NCI-H187 treated with DMSO at 0.1 percent for 48 hours (cell line): Measurements from ENCODE around the gene MUL1.

Experiments
- DNase-seq: peaks from one replicate; lab custom pipeline; 2025; lab: John Stamatoyannopoulos, UW

MUL1 gene

DNA sequence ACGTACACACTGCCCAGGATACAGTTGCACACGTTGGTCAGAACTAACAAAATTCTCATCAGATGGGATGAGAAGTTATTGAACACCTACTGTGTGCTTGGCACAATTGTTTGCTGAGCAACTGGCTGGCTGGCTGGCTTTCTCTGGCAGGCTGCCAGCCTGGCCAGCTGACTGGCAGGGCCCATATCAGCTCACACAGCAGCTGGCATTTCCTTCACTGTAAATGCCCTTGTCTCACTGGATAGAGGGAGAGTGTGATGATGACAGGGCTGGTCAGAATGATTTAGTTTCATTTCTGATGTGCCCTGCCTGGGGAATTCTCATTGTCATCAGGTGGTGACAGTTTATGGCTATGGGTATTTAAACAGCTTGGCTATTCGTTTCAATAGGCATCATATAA is 37.8 kb downstream of the MUL1 start:
- no peak for DNase-seq

DNA sequence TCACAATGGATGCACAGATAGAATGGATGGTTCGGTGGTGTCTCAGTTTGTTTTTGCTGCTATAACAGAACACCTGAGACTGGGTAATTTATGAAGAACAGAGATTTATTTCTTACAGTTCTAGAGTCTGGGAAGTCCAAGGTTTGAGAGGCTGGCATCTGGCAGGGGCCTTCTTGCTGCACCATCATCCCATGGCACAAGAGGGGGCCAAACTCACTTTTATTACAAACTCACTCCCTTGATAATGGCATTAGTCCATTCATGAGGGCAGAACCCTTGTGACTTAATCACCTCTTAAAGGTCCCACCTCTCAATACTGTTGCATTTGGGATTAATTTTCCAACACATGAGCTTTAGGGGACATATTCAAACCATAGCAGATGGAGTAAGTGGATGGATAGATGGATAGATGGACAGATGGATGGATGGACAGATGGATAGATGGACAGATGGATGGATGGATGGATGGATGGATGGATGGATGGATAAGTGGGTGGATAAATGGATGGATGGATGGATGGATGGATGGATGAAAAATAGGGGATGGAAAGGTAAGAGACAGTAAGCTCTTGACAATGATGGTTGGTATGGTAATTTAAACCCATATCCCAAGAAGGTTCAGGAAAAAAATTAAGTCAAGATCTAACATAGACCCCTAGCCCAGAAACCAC is 38.4 kb downstream of the MUL1 start:
- no peak for DNase-seq

DNA sequence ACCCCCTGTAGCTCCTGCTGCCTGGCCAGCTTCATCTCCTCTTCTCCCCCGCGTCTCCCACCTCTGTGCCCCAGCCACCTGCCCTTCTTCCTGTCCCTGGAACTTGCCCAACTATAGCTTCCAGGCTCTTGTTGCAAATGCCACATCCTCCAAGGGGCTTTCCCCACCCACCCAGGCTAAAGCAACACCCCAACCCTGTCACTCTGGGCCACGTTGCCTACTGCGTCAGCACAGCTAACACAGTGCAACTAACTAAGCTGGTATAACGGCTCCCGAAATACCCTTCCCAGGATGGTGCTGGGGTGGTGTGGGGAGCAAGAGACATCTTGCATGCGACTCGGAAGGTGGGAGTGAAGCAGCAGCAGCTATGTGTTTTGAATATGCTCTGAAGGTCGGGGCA is 41.7 kb downstream of the MUL1 start:
- DNase-seq = no peak

DNA sequence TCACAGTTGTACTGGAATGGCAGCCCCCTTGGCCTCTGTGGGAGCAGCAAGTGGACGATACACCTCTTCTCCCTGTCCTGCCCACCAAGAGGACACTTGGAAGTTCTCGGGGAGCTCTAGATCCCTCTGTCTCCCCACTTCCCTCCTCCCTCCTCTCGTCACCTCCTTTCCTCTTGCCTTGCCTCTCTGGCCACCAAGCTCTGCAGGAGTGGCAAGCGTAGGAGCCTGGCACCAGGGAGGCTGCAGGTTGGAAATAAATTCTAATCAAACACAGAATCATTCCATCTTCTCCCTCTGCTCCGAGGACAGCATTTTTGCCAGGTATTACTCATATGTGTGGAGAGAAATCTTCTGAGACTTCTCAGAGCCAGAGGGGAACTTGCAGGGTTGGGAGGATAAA is 42.8 kb downstream of the MUL1 start:
- no peak for DNase-seq

DNA sequence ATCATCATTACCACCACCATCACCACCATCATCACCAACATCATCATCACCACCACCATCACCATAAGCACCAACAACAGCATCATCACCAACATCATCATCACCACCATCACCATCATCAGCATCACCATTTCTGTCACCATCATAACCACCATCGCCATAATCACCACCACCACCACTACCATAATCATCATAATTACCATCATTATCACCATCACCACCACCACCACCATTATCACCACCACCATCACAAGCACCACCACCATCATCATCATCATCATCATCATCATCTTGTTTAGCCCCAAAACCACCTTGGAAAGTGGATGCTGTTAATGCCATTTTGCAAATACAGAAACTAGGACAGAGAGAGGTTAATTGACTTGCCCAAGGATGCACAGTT is 44.4 kb downstream of the MUL1 start:
- DNase-seq = no peak

DNA sequence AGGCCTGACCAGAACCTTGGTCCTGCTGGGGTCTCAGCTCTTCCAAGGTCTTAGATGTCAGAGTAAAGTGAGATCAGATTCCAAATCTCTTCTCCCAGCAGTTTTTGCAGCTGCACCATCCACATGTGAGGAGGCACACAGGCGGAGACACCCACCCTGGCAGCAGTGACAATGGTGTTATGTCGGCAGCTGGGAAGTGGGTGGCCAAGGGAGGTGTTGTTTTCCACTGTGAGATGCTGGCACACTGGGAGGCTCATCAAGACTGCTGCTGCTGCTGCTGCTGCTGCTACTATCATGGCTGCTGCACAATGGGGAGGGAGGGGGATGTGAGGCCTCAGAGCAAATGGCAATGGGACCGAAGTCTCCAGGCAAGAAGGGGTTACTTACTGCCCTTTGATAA is 45.6 kb downstream of the MUL1 start:
- no peak for DNase-seq

DNA sequence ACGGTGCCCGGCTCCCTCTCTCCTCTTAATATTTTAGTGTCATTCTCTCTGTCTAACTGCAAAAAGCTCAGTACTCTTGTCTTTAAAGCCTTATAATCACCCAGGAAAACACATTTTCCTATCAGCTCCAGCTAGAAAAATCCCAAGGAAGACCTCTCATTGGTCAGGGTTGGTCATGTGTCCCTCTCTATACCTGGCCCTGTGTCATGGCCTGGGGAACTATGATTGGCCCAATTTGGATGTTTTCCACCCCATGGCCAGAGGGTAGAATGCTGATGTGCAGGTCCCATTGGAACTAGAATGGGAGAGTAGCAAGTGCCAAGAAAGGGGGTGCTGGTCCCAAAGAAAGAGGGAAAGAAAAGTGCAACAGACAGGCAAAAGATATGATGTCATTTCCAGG is 49.2 kb downstream of the MUL1 start:
- no peak for DNase-seq

DNA sequence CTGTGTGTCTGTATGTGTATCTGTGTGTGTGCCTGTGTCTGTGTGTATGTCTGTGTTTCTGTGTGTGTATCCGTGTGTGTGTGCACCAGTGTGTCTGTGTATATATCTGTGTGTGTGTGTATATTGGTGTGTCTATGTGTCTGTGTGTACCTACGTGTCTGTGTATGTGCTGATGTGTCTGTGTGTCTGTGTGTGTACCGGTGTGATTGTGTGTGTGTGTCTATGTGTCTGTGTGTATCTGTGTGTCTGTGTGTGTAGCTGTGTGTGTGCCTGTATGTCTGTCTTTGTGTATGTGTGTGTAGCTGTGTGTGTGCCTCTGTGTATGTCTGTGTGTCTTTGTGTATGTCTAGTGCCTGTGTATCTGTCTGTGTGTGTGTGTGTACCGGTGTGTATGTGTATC is 53.9 kb downstream of the MUL1 start:
- DNase-seq = no peak

DNA sequence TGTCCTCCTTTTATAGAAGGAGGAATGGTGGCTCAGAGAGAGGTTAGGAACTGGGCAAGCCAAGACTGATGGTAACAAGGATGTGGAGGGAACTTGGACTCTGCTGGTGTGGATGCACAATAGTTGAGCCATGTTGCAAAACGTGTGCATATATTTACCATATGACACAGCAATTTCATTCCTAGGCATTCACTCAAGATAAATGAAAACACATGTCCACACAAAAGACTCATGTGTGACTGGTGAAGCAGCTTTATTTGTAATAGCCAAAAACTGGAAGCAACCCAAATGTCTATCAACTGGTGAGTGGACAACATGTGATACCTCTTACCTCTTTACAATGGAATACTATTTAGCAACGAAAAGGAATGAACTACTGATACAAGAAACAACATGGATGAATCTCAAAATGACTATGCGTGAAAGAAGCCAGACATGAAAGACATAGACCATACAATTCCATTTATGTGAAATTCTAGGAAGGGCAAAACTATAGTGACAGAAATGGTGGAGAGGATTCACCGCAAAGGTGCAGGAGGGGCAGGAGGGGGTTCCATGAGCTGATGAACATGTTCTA is 58.1 kb downstream of the MUL1 start:
- DNase-seq = no peak
